ENCODE data around the gene CTSS.

DNA sequence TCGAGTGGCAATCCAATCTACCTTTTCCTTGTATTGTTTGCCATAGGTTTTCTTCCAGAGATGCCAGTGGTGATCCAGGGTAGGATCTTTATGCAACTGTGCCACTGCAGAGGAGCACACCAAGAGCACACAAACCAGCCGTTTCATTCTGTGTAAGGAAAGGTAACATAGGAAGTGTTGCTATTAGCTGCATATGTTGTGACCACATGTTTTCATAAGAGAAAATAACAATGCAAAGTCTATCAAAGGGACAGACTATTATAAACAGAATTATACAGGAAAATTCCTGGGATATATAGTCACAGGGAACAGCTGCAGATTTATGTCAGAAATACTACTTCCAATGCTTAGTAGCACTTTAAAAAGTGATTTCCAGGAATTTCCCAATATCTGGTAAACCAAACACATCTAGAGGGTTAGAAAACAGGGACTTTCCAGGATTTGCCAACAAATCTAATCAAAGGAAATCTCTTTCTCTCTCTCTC lies 919 bp downstream of the CTSS start:
- TF ChIP-seq, protein P1, sequence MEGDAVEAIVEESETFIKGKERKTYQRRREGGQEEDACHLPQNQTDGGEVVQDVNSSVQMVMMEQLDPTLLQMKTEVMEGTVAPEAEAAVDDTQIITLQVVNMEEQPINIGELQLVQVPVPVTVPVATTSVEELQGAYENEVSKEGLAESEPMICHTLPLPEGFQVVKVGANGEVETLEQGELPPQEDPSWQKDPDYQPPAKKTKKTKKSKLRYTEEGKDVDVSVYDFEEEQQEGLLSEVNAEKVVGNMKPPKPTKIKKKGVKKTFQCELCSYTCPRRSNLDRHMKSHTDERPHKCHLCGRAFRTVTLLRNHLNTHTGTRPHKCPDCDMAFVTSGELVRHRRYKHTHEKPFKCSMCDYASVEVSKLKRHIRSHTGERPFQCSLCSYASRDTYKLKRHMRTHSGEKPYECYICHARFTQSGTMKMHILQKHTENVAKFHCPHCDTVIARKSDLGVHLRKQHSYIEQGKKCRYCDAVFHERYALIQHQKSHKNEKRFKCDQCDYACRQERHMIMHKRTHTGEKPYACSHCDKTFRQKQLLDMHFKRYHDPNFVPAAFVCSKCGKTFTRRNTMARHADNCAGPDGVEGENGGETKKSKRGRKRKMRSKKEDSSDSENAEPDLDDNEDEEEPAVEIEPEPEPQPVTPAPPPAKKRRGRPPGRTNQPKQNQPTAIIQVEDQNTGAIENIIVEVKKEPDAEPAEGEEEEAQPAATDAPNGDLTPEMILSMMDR (conservative IDR thresholded peaks at IDR 0.05 in 1 of 2, IDR thresholded peaks at IDR 0.05 in 1 of 2; ENCODE audit: low read depth in 1 of 2, low read length in 2 of 2): no peak
- TF ChIP-seq EZH2 (IDR thresholded peaks at IDR 0.05; ENCODE audit: low read length, missing control alignments): no peak

Measured in fibroblast of lung (primary cell).